GM12878 (cell line): ENCODE measurements around the gene IDH3A. TPM values are rescaled to one million over a fixed set of nuclear protein-coding genes. Genes with fewer than 3 reads are reported as not detected.

Experiments
- ATAC-seq: fragments of 200-7000 bp; cut with Tn5 transposase; 3 replicates; pipeline ENCODE4 v1.9.1; 2020; ENCODE audit warnings: mild to moderate bottlenecking, moderate library complexity
- BruUV-seq: library from RNA; stranded (reverse); fragments of 400-500 nt; replicated peaks from 2 replicates; lab custom pipeline; 2021; lab: Mats Ljungman, UMichigan
- CTCF ChIA-PET: fragments of 300-600 bp; sonication (Branson Sonifier 250); formaldehyde crosslinking; extraction: SDS; loops from one replicate; lab custom pipeline; 2021; ENCODE audit warnings: inconsistent platforms; lab: Yijun Ruan, JAX
- POLR2A ChIA-PET: fragments of 350-600 bp; formaldehyde crosslinking; extraction: SDS; loops from one replicate; lab custom pipeline; 2021; ENCODE audit warnings: inconsistent platforms; lab: Charles Lee
- RAD21 ChIA-PET: fragments of 300-600 bp; sonication (Branson Sonifier 250); formaldehyde crosslinking; loops from one replicate; lab custom pipeline; 2023; ENCODE audit warnings: antibody characterized with exemption; ENCODE audit not compliant: unreplicated experiment; lab: Charles Lee
- SMC1A ChIA-PET: fragments of 300-600 bp; sonication (Branson Sonifier 250); formaldehyde crosslinking; loops from one replicate; lab custom pipeline; 2023; ENCODE audit not compliant: unreplicated experiment, uncharacterized antibody; lab: Charles Lee
- DNase-seq: peaks from one replicate; pipeline ENCODE4 v3.0.0-alpha.2; 2011; ENCODE audit warnings: low read depth, low spot score
- FAIRE-seq: peaks from 3 replicates; lab custom pipeline; 2011; peaks lifted over from hg19 to GRCh38; lab: Jason Lieb, UNC
- H2AFZ ChIP-seq: 2 replicates; pipeline ENCODE4 v1.6.0; 2011; ENCODE audit warnings: low read depth, low read length, control low read depth; ENCODE audit not compliant: control insufficient read depth
- H3K27ac ChIP-seq: 2 replicates; pipeline ENCODE4 v1.5.1; 2011; ENCODE audit warnings: control low read depth; ENCODE audit not compliant: control insufficient read depth, insufficient read depth
- H3K27me3 ChIP-seq, 2 experiments: replicated peaks in 1 of 2; 2 replicates each; pipeline versions ENCODE4 v1.6.0 to v1.6.1; 2011; ENCODE audit warnings: low read length in 1 of 2; ENCODE audit not compliant: control insufficient read depth in 2 of 2, insufficient read depth in 2 of 2
- H3K36me3 ChIP-seq, 2 experiments: 2 replicates each; pipeline ENCODE4 v1.5.1; 2011; ENCODE audit warnings: low read length in 1 of 2; ENCODE audit not compliant: control insufficient read depth in 2 of 2, insufficient read depth in 2 of 2
- H3K4me1 ChIP-seq: 2 replicates; pipeline ENCODE4 v1.6.1; 2011; ENCODE audit warnings: mild to moderate bottlenecking, low read length, moderate library complexity, mixed read lengths; ENCODE audit not compliant: control insufficient read depth, insufficient read depth
- H3K4me2 ChIP-seq: 2 replicates; pipeline ENCODE4 v1.6.0; 2011; ENCODE audit warnings: control low read depth; ENCODE audit not compliant: control insufficient read depth, insufficient read depth
- H3K4me3 ChIP-seq: fragments of 200-600 bp; sonication (generic); 2 replicates; pipeline ENCODE4 v1.5.1; 2016
- H3K79me2 ChIP-seq: 2 replicates; pipeline ENCODE4 v1.6.0; 2011; ENCODE audit warnings: low read length; ENCODE audit not compliant: control insufficient read depth, insufficient read depth
- H3K9ac ChIP-seq: 2 replicates; pipeline ENCODE4 v1.8.0; 2011; ENCODE audit warnings: low read length, control low read depth, mixed read lengths; ENCODE audit not compliant: control insufficient read depth, insufficient read depth
- H3K9me3 ChIP-seq: replicated peaks from 3 replicates; pipeline ENCODE4 v1.5.1; 2011; ENCODE audit warnings: mild to moderate bottlenecking, low read length; ENCODE audit not compliant: control insufficient read depth, insufficient read depth
- H4K20me1 ChIP-seq: 2 replicates; pipeline ENCODE4 v1.6.0; 2011; ENCODE audit not compliant: control insufficient read depth, insufficient read depth
- CBX5 ChIP-seq: sonication (generic); IDR thresholded peaks from 2 replicates; pipeline ENCODE4 v1.6.1; 2016; ENCODE audit warnings: low read depth, moderate library complexity, mild to moderate bottlenecking, inconsistent platforms
- WGBS: methylation state at CpG from one replicate; pipeline ENCODE4 v1.1.6; 2016; ENCODE audit warnings: low lambda C conversion rate; ENCODE audit not compliant: insufficient replicate concordance, insufficient coverage; ENCODE audit errors: missing lambda C conversion rate; 5-methylcytosine and 5-hydroxymethylcytosine counted together
- in situ Hi-C: fragments of 300-500 bp; cut with MboI; formaldehyde crosslinking; loops from 9 replicates; pipeline ENCODE4 v1.14.3; 2018; ENCODE audit warnings: mixed read lengths
- intact Hi-C: fragments of 100-400 bp; cut with micrococcal nuclease; formaldehyde crosslinking; loops from one replicate; pipeline ENCODE4 v1.14.2; 2022; ENCODE audit not compliant: unreplicated experiment
- polyA plus RNA-seq, 11 experiments: library from polyadenylated mRNA; depleted of rRNA in 4 of 11; unstranded in 6 of 11; stranded (reverse) in 5 of 11; fragments of >200 nt; fragmentation: Nextera tagmentation in 4 of 11; fragmentation: Illumina TruSeq in 1 of 11; extraction: Ambion mirVana in 4 of 11; extraction: Trizol in 1 of 11; gene quantifications; 1 replicate in 1 of 11; 2 replicates in 10 of 11; pipeline versions ENCODE4 v1.2.1 to v1.2.3, GENCODE V29; 2011 to 2016; ENCODE audit warnings: inconsistent platforms in 2 of 11, missing spikeins in 2 of 11, low read depth in 1 of 11
- total RNA-seq, 4 experiments: library from RNA; depleted of rRNA in 3 of 4; stranded (reverse); fragments of >200 nt in 3 of 4; fragmentation: Illumina TruSeq in 1 of 4; extraction: Trizol in 1 of 4; gene quantifications; 2 replicates each; pipeline versions ENCODE4 v1.2.1 to v1.2.3, GENCODE V29; 2013 to 2021
- TF ChIP-seq, protein P1 (sequence below): IDR thresholded peaks from 2 replicates; pipeline ENCODE4 v1.6.1; 2012; ENCODE audit warnings: mild to moderate bottlenecking, low read depth, low read length

IDH3A gene
- total and polyA plus RNA-seq, 10 of the 15 experiments (the other 5 are each of a cell fraction or from before 2014, with no cell fraction given), result 83.9 to 254 (median 195) TPM

GRCh38 chr15:78175330-78175729 is 26.2 kb downstream of the IDH3A start:
- ChIA-PET POLR2A (interaction anchor here (4.1 to 8.0 kb wide), 2 partner anchors 20 to 26 kb away, joined by 19 to 75 read pairs; partner anchors contain the start of gene IDH3A), SMC1A (interaction anchor here (1.0 to 13.7 kb wide), 7 partner anchors 8 to 65 kb away, joined by 3 to 152 read pairs (median 18); partner anchors contain the start of gene IDH3A)
- DNase-seq, result no peak

More at GRCh38 chr15:78175330-78175729, 26.2 kb downstream of the IDH3A start:
- ChIA-PET CTCF (interaction anchor here (0.7 to 10.1 kb wide), 10 partner anchors 9 to 211 kb away, joined by 3 to 108 read pairs (median 13); partner anchors contain the start of genes CIB2 and IDH3A), RAD21 (interaction anchor here (0.7 to 3.9 kb wide), 3 partner anchors 20 to 45 kb away, joined by 3 to 31 read pairs (median 5); partner anchors contain the start of genes CIB2 and IDH3A)
- no peak overlapping the region for H3K4me2 ChIP-seq
- ATAC-seq (no peak), FAIRE-seq (no peak)
- H3K4me1 ChIP-seq, result peaks cover 44% of the 10 kb centered on the region
- H4K20me1 ChIP-seq, result no peaks in the 10 kb centered on the region
- WGBS, result 96% methylated on average over 2 of the region's 2 CpGs
- in situ Hi-C loops (no loop called here), intact Hi-C loops (no loop called here)
- H3K36me3 ChIP-seq, result peaks cover 12 to 13% of the 10 kb centered on the region in 2 experiments; a peak in 3 of 4 replicates
- no peak overlapping the region for H3K27ac ChIP-seq
- H3K79me2 ChIP-seq, result no peaks in the 10 kb centered on the region
- H3K9ac ChIP-seq, result no peak overlapping the region
- no peak overlapping the region for H3K4me3 ChIP-seq
- TF ChIP-seq CBX5, result no peak
- TF ChIP-seq, protein P1, sequence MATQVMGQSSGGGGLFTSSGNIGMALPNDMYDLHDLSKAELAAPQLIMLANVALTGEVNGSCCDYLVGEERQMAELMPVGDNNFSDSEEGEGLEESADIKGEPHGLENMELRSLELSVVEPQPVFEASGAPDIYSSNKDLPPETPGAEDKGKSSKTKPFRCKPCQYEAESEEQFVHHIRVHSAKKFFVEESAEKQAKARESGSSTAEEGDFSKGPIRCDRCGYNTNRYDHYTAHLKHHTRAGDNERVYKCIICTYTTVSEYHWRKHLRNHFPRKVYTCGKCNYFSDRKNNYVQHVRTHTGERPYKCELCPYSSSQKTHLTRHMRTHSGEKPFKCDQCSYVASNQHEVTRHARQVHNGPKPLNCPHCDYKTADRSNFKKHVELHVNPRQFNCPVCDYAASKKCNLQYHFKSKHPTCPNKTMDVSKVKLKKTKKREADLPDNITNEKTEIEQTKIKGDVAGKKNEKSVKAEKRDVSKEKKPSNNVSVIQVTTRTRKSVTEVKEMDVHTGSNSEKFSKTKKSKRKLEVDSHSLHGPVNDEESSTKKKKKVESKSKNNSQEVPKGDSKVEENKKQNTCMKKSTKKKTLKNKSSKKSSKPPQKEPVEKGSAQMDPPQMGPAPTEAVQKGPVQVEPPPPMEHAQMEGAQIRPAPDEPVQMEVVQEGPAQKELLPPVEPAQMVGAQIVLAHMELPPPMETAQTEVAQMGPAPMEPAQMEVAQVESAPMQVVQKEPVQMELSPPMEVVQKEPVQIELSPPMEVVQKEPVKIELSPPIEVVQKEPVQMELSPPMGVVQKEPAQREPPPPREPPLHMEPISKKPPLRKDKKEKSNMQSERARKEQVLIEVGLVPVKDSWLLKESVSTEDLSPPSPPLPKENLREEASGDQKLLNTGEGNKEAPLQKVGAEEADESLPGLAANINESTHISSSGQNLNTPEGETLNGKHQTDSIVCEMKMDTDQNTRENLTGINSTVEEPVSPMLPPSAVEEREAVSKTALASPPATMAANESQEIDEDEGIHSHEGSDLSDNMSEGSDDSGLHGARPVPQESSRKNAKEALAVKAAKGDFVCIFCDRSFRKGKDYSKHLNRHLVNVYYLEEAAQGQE, result no peak
- no peak overlapping the region for H2AFZ ChIP-seq
- BruUV-seq, result no TSS peak
- H3K27me3 ChIP-seq, result no peaks in the 10 kb centered on the region
- peaks cover 8% of the 10 kb centered on the region; the same call in 2 of the 3 replicates for H3K9me3 ChIP-seq
